GOT3 (cell line): ENCODE data around the gene TTC21A.
A peak's percentile ranks its signal among the peaks of the same experiment; 100 is the strongest.

Experiments used
- DNase-seq: peaks from one replicate; lab custom pipeline; 2025; ENCODE audit warnings: mixed read lengths; lab: John Stamatoyannopoulos, UW

TTC21A gene

DNA sequence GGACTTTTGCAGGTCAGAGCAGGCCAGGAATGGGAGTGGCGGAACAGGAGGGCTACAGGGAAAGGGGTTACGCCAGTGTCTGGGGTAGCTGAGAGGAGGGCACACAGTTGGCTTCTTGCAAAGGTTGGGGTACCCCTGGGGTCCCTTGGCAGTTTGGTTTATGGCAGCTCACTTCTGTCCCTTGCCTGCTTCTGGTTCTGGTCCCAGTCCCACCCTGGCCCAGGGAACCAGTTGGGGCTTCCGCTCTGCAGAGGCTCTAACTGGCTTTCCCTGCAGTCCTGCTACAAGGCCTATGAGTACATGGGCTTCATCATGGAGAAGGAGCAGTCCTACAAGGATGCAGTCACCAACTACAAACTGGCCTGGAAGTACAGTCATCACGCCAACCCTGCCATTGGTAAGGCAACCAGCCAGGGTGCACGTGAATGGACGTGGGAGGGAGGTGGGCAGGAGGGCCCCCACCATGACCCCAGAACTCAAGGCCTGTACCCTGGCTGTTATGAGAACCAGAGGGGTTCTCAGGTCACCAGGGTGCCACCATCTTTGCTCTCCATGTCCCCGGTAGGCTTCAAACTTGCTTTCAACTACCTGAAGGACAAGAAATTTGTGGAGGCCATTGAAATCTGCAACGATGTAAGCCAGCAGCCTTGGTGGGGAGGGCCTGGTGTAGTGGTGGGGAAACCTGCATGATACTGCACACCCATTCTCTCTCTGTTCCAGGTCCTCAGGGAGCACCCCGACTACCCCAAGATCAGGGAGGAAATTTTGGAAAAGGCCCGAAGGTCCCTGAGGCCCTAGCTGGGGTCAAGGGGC, 30.7 kb downstream of the TTC21A start:
- no peak for DNase-seq

GRCh38 chr3:39138804-39139415, 31.4 kb downstream of the TTC21A start:
- DNase-seq = no peak

GRCh38 chr3:39139442-39139841, 32.0 kb downstream of the TTC21A start:
- no peak for DNase-seq

DNA sequence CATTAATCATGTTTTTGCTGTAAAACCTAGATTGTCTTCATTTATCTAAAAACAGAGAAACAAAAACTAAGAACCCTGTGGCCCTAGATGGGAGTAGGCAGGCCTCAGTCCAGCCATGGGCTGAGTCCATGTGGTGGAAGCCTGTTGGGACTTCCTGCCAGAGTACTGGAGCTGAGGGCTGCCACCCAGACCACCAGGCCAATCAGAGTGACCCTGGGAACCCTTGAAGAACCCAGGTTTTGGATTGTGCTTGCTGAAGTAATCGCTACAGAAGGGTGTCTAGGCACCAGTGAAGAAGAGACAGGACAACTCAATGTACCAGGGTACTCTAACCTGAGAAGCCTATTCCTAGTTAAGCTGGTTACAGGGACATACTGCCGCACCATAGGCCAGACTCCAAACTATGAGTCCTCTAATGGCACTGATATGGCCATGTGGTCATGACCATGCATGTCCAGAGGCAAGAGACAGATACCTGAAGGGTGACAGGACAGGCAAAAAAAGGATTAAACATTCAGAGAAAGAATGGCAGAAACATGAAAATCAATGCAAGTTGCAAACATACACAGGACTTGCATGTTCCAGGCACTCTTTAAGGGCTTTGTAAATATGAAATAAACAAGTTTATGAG, 33.0 kb downstream of the TTC21A start:
- no peak for DNase-seq

DNA sequence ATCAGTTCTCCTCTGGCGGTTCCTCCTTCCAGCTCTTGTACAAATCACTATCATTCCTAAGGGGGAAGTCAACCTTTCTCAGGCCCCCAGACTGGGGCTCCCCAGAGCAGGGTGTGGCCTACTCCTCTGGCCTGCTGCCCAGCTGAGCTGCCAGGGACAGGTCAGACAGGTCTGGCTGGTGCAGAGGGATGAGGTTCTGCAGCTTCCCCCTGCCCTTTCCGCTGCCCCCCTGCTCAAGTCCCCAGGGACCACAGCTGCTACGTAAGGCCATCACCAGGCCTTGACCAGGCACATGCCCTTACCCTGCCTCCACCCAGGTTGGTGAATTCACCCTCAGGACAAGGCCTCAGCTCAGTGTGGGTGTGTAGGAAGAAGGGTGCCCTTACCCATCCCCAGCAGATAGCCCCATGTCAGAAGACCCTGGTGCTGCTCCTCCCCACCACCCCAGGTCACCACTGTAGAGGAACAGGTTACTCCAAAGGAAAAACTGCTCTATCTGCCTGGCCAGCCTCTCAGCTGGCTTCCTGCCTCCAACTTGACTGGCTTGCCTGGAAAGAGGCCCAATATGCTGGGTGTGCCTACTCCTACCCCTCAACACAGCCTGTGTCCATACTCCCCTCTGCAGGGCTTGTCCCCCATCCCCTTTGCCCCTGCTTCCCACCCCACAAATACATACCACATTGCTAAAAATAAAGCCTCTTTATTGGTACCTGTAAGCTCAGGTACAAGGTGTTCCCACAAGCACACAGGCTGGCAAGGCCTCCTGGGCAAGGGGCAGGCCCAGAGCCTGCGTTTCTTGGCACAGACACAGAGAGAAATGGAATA, 33.9 kb downstream of the TTC21A start:
- DNase-seq = no peak

- no peak for DNase-seq
These were observed 34.6 kb downstream of the TTC21A start for GRCh38 chr3:39142067-39142466.

DNA sequence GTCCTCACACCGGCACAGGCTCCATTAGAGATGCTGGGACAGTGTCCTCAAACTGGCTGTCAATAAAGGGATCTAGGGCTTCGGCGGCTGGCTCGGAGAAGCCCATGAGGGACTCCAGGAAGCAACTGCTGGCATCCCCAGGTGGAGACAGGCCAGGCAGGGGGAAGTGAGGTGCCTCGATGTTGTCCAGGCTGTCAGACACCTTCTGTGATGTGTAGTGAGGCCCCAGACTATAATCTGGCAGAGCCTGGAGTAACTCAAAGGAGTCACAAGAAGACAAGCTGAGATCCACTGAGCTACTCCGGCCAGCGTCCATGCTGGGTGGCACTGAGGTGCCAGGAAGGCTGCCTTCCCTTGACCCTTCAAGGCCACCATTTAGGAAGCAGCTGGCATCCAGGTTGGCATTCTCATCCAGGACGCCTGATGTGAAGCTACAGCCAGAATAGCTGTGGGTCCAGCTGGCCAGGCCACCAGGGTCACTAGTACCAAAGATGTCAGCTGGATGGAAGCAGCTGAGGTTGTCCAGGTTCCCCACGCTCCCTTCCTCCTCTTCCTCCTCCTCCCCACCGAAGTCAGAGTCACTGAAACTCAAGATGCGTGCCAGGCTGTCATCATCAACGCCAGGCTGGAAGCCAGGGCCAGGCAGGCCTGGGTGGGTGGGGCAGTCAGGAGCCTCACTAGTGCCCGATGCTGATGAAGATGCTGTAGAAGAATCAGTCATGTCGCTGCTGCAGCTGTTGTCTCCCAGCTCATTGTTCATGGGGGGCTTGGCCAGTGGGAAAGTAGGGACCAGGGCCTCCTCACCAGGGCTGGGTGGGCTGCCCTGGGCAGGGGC, 35.8 kb downstream of the TTC21A start:
- DNase-seq = no peak

GRCh38 chr3:39144095-39144747, 36.7 kb downstream of the TTC21A start:
- DNase-seq = no peak

- no peak for DNase-seq
These were observed 37.4 kb downstream of the TTC21A start for GRCh38 chr3:39144748-39145380.

GRCh38 chr3:39146083-39146501, 38.6 kb downstream of the TTC21A start:
- no peak for DNase-seq

DNA sequence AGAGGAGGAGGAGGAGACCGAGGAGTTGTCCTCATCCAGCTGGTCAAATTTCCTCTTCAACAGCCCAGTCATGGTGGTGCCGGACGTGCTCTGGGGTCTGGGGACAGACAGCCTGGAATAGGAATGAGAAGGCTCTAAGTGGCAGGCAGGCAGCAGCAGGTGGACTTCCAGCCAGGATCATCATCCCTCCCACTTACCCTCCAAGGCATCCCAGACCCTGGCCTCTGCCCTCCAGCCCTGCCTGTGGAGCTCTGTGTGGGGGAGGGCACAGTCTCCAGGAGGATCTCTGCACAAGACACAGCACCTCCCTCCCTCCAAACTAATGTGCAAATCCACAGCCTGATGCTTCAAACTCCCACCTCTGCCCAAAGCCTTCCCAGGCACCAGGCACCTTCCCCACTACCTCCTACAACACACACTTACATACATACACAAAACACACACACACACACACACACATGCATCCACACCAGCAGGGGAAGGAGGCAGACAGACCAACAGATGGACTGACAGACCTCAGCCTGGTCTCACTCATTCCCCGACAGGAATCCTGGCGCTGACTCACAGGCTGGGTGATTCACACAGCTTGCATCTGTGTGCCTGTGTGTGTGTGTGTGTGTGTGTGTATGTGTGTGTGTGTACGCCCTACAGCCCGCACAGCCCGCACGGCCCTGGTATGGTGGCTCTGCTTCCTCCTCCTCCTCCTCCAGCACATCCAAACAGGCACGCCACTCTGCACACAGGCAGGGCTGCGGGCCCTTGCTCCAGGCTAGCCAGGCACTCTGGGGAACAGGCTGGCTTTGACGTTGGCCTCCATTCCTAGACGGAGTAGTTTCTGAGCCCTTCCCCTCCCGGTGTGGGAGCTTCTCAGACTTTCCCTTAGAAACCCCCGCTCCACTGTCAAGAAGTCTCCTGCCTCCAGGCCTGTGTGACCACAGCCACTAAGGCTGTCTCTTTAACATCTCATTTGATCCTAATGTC, 39.4 kb downstream of the TTC21A start:
- peak; percentile 49 for DNase-seq

DNA sequence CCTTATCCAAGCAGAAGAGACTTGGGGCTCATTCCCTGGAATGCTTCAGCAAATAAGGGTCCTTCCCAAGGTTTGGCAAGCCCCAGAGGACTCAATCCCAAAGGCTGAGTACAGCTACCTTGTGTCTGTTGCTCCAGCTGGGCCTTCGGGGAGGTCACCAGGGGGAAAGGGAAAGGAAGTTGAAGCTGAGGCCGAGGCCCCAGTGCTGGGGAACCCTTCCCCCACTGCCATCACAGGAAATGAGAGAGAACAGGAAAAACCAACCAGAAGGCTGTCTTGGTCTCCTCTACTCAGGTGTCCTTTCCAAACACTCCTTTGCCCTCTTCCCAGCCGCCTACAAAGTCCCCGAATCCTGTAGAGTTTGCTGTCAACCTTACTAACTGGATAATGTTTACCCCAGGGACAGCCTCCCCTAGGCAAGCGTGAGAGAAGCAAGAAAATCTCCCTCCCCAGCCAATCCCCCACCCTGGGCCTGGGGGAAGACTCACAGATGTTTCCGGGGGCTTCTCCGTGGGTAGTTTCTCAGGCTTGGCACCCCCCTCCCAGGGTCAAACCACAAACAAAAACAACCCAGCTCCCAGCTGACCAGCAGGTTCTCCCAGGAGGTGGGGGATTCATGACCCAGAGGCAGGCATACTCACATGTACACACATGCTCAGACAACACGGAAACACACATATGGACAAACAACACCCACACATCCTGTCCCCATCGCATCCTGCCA, 40.4 kb downstream of the TTC21A start:
- DNase-seq = no peak

DNA sequence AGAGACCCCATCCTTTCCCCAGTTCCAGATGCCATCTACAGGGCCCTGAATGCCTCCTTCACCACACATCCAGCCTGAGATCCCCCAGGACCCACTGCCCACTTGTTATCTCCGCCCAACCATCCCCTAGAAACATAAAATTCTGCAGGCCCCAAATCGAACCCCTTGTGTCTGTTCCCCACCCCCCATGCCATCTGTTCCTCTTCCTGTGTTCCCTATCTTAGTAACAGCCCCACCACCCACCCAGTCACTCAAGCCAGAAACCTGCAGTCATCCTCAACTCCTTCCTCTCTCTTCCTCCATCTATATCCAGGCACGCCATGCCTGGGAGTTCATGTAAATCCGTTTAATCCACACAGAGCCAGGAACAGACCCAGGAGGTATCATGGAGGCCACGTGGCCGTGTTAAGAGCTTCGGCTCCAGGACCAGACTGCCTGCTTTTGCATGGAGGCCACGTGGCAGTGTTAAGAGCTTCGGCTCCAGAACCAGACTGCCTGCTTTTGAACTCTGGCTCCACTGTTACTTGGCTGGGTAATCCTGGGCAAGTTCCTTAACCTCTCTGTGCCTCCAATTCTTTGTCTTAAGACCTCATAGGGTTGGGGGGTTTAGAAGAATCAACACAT, 41.1 kb downstream of the TTC21A start:
- no peak for DNase-seq

DNA sequence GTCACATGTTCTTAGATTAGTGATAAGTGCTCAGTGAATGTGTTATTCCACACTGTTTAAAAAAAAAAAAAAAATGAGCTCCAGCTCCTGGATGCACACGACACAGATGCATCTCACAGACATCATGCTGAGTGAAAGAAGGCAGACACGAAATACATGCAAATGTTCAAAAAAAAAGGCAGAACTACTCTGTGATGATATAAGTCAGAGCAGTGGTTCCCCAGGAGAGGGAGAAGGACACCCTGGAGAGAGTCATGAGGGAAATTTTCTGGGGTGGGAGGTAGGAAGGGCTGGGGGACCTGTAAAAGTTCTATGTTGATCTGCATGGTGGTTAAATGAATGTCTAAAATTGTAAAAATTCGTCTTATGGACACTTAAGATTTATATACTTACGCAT, 41.6 kb downstream of the TTC21A start:
- DNase-seq = no peak

DNA sequence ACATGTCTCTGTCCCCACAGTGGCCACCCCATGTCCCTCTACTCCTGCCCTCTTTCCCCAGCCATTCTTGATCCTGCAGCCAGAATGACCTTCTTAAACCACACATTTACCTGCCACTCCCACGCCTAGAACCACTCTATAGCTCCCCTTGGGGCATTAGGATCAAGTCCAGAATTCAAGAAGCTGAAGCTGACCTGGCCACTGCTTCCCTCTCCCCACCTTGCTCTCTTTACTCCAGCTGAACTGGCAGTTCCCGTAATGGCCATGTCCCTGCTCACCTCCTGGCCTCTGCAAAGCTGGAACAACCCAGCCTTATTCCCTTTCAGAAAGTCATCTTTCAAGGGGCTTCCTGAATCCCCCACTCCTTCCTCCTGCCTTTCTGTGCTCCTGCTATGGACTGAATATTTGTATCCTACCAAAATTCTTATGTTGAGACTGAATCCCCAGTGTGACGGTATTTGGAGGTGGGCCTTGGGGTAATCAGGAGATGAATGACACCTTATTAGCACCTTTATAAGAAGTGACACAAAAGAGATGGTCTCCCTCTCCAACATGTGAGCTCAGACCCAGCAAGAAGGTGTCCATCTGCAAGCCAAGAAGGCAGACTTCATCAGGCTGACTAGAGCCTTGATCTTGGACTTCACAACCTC, 42.1 kb downstream of the TTC21A start:
- DNase-seq = no peak

GRCh38 chr3:39150148-39150802, 42.8 kb downstream of the TTC21A start:
- no peak for DNase-seq
